ENCODE measurements around the gene EYS. TPM values are rescaled to one million over a fixed set of nuclear protein-coding genes. Genes with fewer than 3 reads are reported as not detected.

The EYS gene
- total RNA-seq, 1 experiment from 2014 or later, result not detected

- no peak overlapping the region for H3K56ac ChIP-seq (ENCODE audit: insufficient read length, low read depth, low read length)
- TF ChIP-seq CTCF (conservative IDR thresholded peaks at IDR 0.05), result no peak
- Mint-ChIP-seq H3K27ac (no peak overlapping the region), H3K4me1 (peaks cover 8% of the 10 kb centered on the region in 2 experiments; a peak in 3 of 4 replicates), H3K27me3 (ENCODE audit: low read depth) (peaks cover 2% of the 10 kb centered on the region), H3K36me3 (ENCODE audit: insufficient read depth in 1 of 3, low read depth in 3 of 3) (peaks cover 0 to 24% (median 4%) of the 10 kb centered on the region in 3 experiments; a peak in 5 of 7 replicates), H3K9me3 (peaks cover 20 to 30% of the 10 kb centered on the region in 2 experiments), H3K4me3 (no peak overlapping the region)
- no peak overlapping the region for H3K23ac ChIP-seq (ENCODE audit: insufficient read length, low read depth, low read length)
- WGBS (ENCODE audit: extremely low coverage, insufficient read length, low lambda C conversion rate), result no CpG with 5 or more reads among the region's 11 CpGs
- no peak overlapping the region for H3K14ac ChIP-seq (ENCODE audit: insufficient read depth, low read length)
- H3K9ac ChIP-seq (ENCODE audit: extremely low read depth, insufficient read length, low read length), result no peak overlapping the region
- H3K4me1 ChIP-seq (ENCODE audit: insufficient read depth, low read length), result no peaks in the 10 kb centered on the region
- no peak overlapping the region for H2AK5ac ChIP-seq (ENCODE audit: insufficient read length, low read length)
- H2BK5ac ChIP-seq (ENCODE audit: insufficient read length, low read length), result no peak overlapping the region
- H2BK20ac ChIP-seq (ENCODE audit: low read depth, low read length, poor library complexity, severe bottlenecking), result no peak overlapping the region
- H3K23me2 ChIP-seq (ENCODE audit: insufficient read length, low read depth, low read length, poor library complexity, severe bottlenecking), result no peaks in the 10 kb centered on the region
- no peaks in the 10 kb centered on the region for H3K9me3 ChIP-seq (ENCODE audit: control insufficient read depth, low read depth, low read length)
- H2BK120ac ChIP-seq (ENCODE audit: low read depth, low read length, poor library complexity, severe bottlenecking), result no peak overlapping the region
- H3K27me3 ChIP-seq (ENCODE audit: insufficient read depth, low read length), result no peaks in the 10 kb centered on the region
- no peak overlapping the region for H2BK15ac ChIP-seq (ENCODE audit: low read depth, low read length)
- no peak overlapping the region for H2AFZ ChIP-seq (ENCODE audit: low read length)
- H3K4ac ChIP-seq (ENCODE audit: low read depth, low read length), result no peak overlapping the region
- no peaks in the 10 kb centered on the region for H3K79me2 ChIP-seq (ENCODE audit: insufficient read depth, low read length)
- no peak overlapping the region for H3K4me2 ChIP-seq (ENCODE audit: insufficient read depth, insufficient read length, low read length)
- H2BK12ac ChIP-seq (ENCODE audit: insufficient read length, low read depth, low read length), result no peak overlapping the region
- no peak overlapping the region for H3K18ac ChIP-seq (ENCODE audit: insufficient read length, low read depth, low read length)
- no peaks in the 10 kb centered on the region for H3K79me1 ChIP-seq (ENCODE audit: insufficient read depth, low read depth, low read length, poor library complexity, severe bottlenecking)
- H4K5ac ChIP-seq (ENCODE audit: insufficient read length, low read depth, low read length), result no peak overlapping the region
- DNase-seq, result no peak
- no peak overlapping the region for H4K8ac ChIP-seq (replicated peaks; ENCODE audit: insufficient read length, low read depth, low read length)
- no peak overlapping the region for H4K91ac ChIP-seq (ENCODE audit: insufficient read length, low read depth, low read length)
- H3T11ph ChIP-seq (ENCODE audit: low read length), result no peak overlapping the region
- no peak overlapping the region for H3K27ac ChIP-seq (ENCODE audit: insufficient read length, low read depth, low read length)
- no peaks in the 10 kb centered on the region for H4K20me1 ChIP-seq (ENCODE audit: control insufficient read depth, insufficient read depth, insufficient read length)
These were observed 1405.5 kb downstream of the EYS start for GRCh38 chr6:64301307-64302236.
